Rectal smooth muscle tissue (tissue), 1 donor: ENCODE results near the gene NT5DC4.

Experiments used
- H3K27ac ChIP-seq: one replicate; pipeline ENCODE4 v1.7.0; 2013; ENCODE audit warnings: low read depth, low read length, inconsistent platforms
- H3K27me3 ChIP-seq: one replicate; pipeline ENCODE4 v1.7.0; 2013; ENCODE audit warnings: low read length; ENCODE audit not compliant: control insufficient read depth, insufficient read depth
- H3K36me3 ChIP-seq: one replicate; pipeline ENCODE4 v1.7.0; 2013; ENCODE audit warnings: low read length; ENCODE audit not compliant: control insufficient read depth, insufficient read depth
- H3K4me1 ChIP-seq: one replicate; pipeline ENCODE4 v1.7.0; 2013; ENCODE audit warnings: low read length; ENCODE audit not compliant: control insufficient read depth, insufficient read depth
- H3K4me3 ChIP-seq: one replicate; pipeline ENCODE4 v1.7.0; 2013; ENCODE audit warnings: low read length
- H3K9ac ChIP-seq: one replicate; pipeline ENCODE4 v1.7.0; 2013; ENCODE audit warnings: low read length

Gene NT5DC4

DNA sequence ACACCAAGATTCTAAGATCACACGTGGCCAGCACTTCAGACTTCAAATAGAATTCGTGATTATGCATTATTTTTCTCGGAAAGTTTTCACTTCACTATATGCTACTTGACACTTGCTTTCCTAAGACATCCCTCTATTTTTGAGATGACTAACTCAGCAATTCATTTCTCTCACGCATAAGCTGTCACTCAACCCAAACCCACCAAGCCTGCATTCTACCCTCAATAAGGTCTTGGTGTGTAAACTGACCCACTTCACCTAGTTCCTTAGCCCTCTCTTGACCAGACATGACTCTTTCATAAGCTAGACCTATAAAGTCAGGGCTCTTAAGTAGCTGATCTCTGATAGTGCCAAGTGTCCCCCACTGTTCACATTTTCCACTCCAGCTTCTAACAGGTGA lies 31.8 kb downstream of the NT5DC4 start:
- no peak overlapping the region for H3K9ac ChIP-seq
- no peaks in the 10 kb centered on the region for H3K36me3 ChIP-seq
- no peak overlapping the region for H3K4me3 ChIP-seq
- no peaks in the 10 kb centered on the region for H3K4me1 ChIP-seq
- no peak overlapping the region for H3K27ac ChIP-seq
- H3K27me3 ChIP-seq, result no peaks in the 10 kb centered on the region

GRCh38 chr2:112754564-112754963 lies 33.7 kb downstream of the NT5DC4 start:
- H3K4me1 ChIP-seq, result peaks cover 3% of the 10 kb centered on the region
- no peaks in the 10 kb centered on the region for H3K36me3 ChIP-seq
- no peak overlapping the region for H3K9ac ChIP-seq
- H3K4me3 ChIP-seq, result no peak overlapping the region
- no peak overlapping the region for H3K27ac ChIP-seq
- H3K27me3 ChIP-seq, result no peaks in the 10 kb centered on the region

DNA sequence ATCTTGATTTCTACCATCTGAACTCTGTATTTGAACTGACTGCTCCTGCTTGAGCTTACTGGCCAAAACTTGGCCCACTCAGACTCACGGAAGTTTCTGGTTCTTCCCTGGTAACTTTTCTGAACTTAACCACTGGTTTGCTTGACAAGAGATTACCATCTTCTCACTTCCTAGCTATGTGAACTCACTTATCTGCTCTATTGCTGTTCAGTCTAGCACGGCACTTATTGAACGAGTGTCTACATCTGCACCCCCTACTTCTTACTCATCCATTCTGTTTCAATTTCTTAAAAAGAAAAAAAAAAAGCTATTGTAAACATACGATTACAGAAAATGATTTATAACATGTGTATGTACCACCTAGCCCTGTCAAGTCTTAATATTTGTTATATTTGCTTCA lies 34.6 kb downstream of the NT5DC4 start:
- H3K4me3 ChIP-seq, result no peak overlapping the region
- H3K9ac ChIP-seq, result no peak overlapping the region
- peaks cover 3% of the 10 kb centered on the region for H3K4me1 ChIP-seq
- no peaks in the 10 kb centered on the region for H3K36me3 ChIP-seq
- no peak overlapping the region for H3K27ac ChIP-seq
- no peaks in the 10 kb centered on the region for H3K27me3 ChIP-seq

GRCh38 chr2:112756207-112756606 lies 35.4 kb downstream of the NT5DC4 start:
- Histone ChIP-seq H3K36me3 (no peaks in the 10 kb centered on the region), H3K9ac (no peak overlapping the region), H3K27me3 (no peaks in the 10 kb centered on the region), H3K4me1 (peaks cover 3% of the 10 kb centered on the region), H3K27ac (no peak overlapping the region), H3K4me3 (no peak overlapping the region)

DNA sequence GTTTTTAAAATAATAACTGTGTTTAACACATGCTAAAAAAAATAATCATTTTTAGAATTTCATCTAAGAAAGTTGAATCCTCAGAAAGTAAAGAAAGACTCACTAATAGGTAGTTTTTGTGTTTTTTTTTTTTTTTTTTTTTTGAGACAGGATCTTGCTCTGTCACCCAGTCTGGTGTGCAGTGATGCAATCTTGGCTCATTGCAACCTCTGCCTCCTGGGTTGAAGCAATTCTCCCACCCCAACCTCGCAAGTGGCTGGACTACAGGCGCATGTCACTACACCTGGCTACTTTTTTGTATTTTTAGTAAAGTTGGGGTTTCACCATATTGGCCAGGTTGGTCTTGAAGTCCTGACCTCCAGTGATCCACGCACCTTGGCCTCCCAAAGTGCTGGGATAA lies 36.4 kb downstream of the NT5DC4 start:
- Histone ChIP-seq H3K27me3 (no peaks in the 10 kb centered on the region), H3K27ac (no peak overlapping the region), H3K36me3 (no peaks in the 10 kb centered on the region), H3K4me1 (peaks cover 3% of the 10 kb centered on the region), H3K9ac (no peak overlapping the region), H3K4me3 (no peak overlapping the region)

DNA sequence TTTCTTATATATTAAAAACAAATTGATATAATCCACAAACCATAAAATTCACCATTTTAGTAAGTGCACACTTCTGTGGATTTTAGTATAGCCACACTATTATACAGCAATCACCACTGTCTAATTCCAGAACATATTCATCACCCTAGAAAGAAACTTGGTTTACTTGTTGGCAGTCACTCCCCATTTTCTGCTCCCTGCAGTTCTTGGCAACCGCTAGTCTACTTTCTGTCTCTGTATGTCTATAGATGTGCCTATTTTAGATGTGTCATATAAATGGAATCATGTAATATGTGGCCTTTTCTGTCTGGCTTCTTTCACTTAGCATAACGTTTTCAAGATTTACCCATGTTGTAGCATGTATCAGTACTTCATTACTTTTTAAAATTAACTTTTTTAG lies 37.9 kb downstream of the NT5DC4 start:
- H3K4me3 ChIP-seq, result no peak overlapping the region
- no peak overlapping the region for H3K9ac ChIP-seq
- no peak overlapping the region for H3K27ac ChIP-seq
- no peaks in the 10 kb centered on the region for H3K27me3 ChIP-seq
- H3K36me3 ChIP-seq, result no peaks in the 10 kb centered on the region
- peaks cover 3% of the 10 kb centered on the region for H3K4me1 ChIP-seq

DNA sequence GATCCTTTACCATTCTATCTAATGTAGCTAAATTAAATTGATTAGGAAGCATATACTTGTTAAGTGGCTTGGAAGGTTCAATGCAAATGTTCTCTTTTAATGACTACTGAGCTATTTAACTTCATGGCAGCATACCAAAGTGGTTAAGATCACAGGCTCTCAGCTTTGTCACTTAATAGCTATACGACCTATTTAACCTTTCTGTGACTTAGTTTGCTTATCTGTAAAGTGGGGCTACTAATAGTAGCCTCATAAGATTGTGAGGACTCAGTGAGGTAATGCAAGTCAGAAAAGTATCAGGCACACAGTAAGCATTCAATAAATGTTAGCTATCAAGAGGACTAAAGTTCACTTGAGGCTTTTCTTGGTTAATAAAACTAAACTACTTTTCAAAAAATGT lies 39.3 kb downstream of the NT5DC4 start:
- no peaks in the 10 kb centered on the region for H3K36me3 ChIP-seq
- H3K27ac ChIP-seq, result no peak overlapping the region

GRCh38 chr2:112762276-112762675 lies 41.5 kb downstream of the NT5DC4 start:
- H3K4me3 ChIP-seq, result no peak overlapping the region
- H3K27me3 ChIP-seq, result no peaks in the 10 kb centered on the region
- H3K4me1 ChIP-seq, result peaks cover 10% of the 10 kb centered on the region
- no peak overlapping the region for H3K9ac ChIP-seq
- H3K27ac ChIP-seq, result no peak overlapping the region
- H3K36me3 ChIP-seq, result no peaks in the 10 kb centered on the region

More for the DNA sequence above, 39.3 kb downstream of the NT5DC4 start:
- Histone ChIP-seq H3K4me3 (no peak overlapping the region), H3K4me1 (peaks cover 8% of the 10 kb centered on the region), H3K27me3 (no peaks in the 10 kb centered on the region), H3K9ac (no peak overlapping the region)

GRCh38 chr2:112764071-112765044 lies 43.5 kb downstream of the NT5DC4 start, which contains the start of gene CKAP2L:
Gene CKAP2L, minus strand, starts transcription at chr2:112764609. Its CDS starts 11 bp downstream, at chr2:112764598.
- Histone ChIP-seq H3K27ac (no peak within 1 kb of the TSS), H3K4me1 (peaks cover 7% of the 10 kb centered on the region), H3K27me3 (no peaks in the 10 kb centered on the region), H3K4me3 (peak within 1 kb of the TSS; percentile 80), H3K9ac (peak within 1 kb of the TSS; percentile 40), H3K36me3 (no peaks in the 10 kb centered on the region)

DNA sequence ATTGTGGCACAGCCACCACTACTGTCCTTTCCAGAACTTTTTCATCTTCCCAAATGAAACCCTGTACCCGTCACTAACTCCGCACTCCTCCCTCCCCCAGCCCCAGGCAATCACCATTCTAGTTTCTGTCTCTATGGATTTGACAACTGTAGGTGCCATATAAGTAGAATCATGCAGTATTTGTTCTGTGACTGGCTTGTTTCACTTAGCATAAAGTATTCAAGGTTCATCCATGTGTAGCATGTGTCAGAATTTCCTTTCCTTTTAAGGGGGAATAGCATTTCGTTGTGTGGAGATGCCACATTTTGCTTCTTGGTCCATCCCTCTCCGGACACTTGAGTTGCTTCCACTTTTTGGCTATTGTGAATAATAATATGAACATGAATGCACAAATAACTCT lies 44.4 kb downstream of the NT5DC4 start:
- Histone ChIP-seq H3K4me1 (peaks cover 7% of the 10 kb centered on the region), H3K27me3 (no peaks in the 10 kb centered on the region), H3K4me3 (peak overlapping the region; percentile 75), H3K9ac (no peak overlapping the region), H3K36me3 (no peaks in the 10 kb centered on the region), H3K27ac (no peak overlapping the region)

DNA sequence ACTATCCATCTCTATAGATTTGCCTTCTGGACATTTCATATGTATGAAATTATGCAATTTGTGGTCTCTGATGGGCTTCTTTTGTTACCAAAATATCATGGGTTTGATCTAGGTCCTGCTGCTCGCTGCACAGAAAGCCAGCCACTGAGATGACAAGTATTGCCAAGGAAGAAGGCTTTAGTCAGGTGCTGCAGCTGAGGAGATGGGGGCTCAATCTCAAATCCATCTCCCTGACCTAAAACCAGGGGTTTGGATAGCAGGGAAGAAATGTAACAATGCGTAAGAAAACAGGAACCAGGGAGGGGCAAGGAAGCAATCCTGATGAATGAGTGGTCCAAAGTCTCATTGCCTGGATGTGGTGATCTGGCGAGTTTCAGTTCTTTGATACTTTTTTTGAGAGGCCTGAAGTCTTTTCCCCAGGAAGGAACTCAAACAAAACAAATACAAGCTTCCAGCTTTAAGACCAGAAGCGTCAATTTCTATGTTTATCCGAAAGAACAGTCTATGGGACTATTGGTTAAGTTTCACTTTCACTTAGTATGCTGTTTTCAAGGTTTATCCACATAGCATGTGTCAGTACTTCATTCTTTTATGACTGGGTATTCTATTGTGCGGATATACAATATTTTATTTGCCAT lies 47.0 kb downstream of the NT5DC4 start:
- Histone ChIP-seq H3K4me3 (no peak overlapping the region), H3K27ac (no peak overlapping the region), H3K27me3 (no peaks in the 10 kb centered on the region), H3K36me3 (no peaks in the 10 kb centered on the region), H3K4me1 (peaks cover 7% of the 10 kb centered on the region), H3K9ac (no peak overlapping the region)

DNA sequence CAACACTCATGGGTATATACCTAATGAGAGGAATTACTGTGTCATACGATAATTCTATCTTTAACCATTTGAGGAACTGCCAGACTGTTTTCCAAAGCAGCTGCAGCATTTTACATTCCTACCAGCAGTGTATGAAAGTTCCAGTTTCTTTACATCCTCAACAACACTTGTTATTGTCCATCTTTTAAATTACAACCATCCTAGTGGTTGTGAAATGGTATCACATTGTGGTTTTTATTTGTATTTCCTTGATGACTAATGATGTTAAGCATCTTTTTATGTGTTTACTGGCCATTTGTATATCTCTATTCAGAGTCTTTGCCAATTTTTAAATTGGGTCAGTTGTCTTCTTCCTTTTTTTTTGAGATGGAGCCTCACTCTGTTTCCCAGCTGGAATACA lies 47.6 kb downstream of the NT5DC4 start:
- H3K4me3 ChIP-seq, result no peak overlapping the region
- peaks cover 7% of the 10 kb centered on the region for H3K4me1 ChIP-seq
- no peaks in the 10 kb centered on the region for H3K27me3 ChIP-seq
- H3K36me3 ChIP-seq, result no peaks in the 10 kb centered on the region
- no peak overlapping the region for H3K27ac ChIP-seq
- H3K9ac ChIP-seq, result no peak overlapping the region
